Activated CD4-positive, CD25-positive, alpha-beta regulatory T cell treated with anti-CD3 and anti-CD28 coated beads, Interleukin-2, amount 50 U/mL, for 16 hours (primary cell): ENCODE results near the gene MAP4K3.
"Not testable (repeated sequence)": the region's sequence is repeated elsewhere in the genome, so short reads cannot be mapped to it uniquely, and the experiment has no call there.

Experiments used
- DNase-seq: peaks from one replicate; pipeline ENCODE4 v3.0.0-alpha.2; 2020; ENCODE audit warnings: low read depth, low spot score

MAP4K3 gene

GRCh38 chr2:39409697-39410389 lies 27.2 kb downstream of the MAP4K3 start:
- DNase-seq = no peak

DNA sequence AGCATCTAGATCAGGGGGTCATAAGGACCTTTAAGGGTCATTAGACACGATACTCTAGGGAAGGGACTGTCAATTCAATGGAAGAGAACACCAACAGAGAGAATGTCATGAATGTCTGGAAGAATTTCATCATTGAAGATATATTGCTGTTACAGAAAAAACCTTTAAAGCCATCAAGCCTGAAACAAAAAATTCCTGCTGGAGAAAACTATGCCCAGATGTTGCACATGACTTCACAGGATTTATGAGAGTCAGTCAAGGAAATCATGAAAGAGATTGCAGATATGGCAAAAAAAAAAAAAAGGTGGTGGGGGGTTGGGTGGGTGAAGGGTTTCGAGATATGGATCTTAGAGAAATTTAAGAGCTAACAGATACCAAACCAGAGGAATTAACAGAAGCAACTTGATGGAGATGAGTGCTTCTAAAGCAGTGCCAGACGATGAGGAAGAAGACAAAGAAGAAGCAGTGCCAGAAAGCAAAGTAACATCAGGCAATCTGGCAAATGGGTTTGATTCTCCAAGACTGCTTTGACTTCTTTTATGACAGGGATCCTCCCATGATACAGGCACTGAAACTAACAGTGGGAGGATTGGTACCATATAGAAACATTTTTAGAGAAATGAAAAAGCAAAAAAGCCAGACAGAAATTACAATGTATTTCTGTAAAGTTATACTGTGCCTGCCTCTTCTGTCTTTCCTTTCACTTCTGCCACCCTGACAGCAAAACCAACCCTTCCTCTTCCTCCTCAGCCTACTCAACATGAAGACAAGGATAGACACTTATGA lies 28.5 kb downstream of the MAP4K3 start:
- DNase-seq = no peak

- no peak for DNase-seq
Observed at GRCh38 chr2:39407516-39408296, 29.4 kb downstream of the MAP4K3 start.

DNA sequence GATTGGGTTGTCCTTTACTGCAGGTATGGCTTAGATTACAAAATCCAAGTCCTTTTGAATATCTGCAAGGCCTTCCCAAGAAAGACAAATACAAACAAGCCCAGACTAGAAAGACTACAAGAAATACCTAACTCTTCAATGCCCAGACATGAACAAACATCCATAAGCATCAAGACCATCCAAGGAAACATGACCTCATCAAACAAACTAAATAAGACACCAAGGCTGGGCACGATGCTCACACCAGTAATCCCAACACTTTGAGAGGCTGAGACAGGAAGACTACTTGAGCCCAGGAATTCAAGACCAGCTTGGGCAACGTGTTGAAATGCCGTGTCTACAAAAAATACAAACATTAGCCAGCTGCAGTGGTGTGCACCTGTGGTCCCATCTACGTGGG lies 31.7 kb downstream of the MAP4K3 start:
- DNase-seq = no peak

GRCh38 chr2:39403311-39403710 lies 33.8 kb downstream of the MAP4K3 start:
- no peak for DNase-seq

GRCh38 chr2:39401319-39401718 lies 35.8 kb downstream of the MAP4K3 start:
- no peak for DNase-seq

DNA sequence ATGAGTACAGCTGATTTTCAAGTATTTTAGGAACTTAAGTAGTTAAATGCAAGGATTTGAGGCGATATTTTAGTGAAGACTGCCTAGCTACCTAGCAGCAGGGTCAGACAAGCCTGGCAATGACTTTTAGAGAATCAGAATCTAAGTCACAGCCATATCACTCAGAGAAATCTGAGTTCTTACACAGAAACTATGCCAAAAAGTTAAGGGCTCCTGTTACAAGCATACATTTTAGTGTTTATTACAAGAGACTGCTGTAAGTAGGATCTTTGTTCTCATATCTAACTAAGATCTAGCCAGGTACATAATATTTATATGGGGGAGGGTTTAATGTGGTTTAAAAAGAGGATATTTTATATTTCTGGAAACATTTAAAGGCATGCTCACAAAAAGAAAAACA lies 37.5 kb downstream of the MAP4K3 start:
- DNase-seq = no peak

DNA sequence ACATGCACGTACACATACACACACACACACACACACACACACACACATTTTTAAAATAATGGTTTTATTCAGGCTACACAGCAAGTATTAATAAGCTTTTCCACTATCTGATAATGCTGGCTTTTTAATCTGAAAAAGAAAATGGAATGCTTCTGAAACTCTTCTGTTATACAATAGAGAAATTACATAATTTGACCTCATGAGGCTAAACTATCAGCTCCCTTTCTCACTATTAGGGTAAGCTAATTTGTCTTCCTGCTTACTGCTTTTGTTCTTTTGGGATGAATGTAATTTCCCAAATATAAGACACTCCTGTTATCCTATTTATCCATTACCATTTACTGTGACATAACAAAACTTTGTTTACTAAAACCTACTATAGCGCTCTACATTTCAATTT lies 41.8 kb downstream of the MAP4K3 start:
- DNase-seq = no peak

- no peak for DNase-seq
Observed at GRCh38 chr2:39394516-39394961, 42.5 kb downstream of the MAP4K3 start.

DNA sequence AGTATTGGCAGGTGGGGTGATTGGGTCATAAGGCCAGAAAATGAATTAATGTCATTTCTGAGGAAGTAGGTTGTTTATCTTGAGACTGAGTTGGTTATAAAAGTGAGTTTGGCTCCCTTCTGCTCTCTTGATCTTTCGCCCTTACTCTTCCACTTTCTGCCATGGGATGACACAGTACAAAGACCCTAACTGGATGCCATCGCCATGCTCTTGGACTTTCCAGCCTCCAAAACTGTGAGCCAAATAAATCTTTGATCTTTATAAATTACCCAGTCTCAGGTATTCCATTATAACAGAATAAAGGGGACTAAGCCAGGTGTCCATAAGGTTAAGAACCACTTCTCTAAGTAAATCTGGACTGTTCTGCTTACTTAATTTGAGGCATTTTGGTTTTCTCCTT lies 44.4 kb downstream of the MAP4K3 start:
- DNase-seq = no peak

DNA sequence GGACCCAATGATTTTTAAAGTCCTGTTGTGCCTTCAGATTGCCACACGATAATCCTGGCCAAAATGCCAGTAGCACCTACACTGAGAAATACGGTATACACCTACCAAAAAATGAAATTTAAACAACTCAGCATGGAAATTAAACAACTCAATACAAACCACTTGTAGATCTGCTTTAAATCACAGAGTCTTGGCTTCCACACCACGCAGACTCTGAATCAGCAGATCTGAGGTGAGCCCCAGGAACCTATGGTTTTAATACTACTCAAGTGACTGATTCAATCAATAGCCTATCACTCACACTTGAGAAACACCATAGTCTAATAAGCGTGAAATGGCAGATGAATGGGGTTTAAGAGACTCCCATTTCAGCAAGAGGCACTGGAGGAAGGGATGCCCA lies 46.9 kb downstream of the MAP4K3 start:
- DNase-seq = no peak

- DNase-seq = no peak
Observed at GRCh38 chr2:39386064-39386463, 51.0 kb downstream of the MAP4K3 start.

- no peak for DNase-seq
Observed at GRCh38 chr2:39385172-39385571, 51.9 kb downstream of the MAP4K3 start.

DNA sequence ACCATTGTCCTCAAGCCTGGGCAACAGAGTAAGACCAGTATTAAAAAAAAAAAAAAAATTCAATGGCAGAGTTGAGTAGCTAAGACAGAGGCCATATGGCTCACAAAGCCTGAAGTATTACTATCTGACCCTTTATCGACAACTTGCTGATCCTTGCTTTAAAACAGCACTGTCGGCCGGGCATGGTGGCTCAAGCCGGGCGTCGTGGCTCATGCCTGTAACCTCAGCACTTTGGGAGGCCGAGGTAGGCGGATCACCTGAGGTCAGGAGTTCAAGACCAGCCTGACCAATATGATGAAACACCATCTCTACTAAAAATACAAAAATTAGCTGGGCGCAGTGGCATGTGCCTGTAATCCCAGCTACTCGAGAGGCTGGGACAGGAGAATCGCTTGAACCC lies 53.0 kb downstream of the MAP4K3 start:
- DNase-seq = not testable (repeated sequence)

DNA sequence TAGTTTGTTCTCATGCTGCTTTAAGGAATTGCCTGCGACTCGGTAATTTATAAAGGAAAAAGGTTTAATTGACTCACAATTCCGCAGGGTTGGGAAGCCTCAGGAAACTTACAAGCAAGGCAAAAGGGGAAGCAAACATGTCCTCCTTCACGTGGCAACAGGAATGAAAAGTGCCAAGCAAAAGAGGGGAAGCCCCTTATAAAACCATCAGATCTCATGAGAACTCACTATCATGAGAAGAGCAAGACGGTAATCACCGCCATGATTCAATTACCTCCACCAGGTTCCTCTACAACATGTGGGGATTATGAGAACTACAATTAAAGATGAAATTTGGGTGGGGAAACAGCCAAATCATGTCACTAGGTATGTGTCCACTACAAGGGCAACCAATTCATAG lies 53.9 kb downstream of the MAP4K3 start:
- no peak for DNase-seq

DNA sequence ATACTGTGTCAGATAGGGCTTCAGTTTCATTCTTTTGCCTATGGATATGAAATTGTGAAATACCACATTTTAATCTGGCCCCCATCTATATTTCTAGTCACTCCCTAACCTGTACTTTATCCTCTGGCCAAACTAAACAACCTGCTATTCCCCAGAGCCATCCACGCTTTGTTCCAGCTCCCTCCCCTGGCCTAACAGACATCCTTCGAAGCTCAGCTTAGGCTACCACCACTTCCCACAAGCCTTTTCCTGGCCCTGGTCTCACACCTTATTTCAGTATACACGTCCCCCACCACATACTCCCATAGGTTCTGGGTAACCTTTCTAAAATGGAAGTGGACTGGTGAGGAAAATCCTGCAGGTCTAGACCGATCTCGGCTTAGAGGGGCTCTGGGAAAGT lies 55.4 kb downstream of the MAP4K3 start:
- no peak for DNase-seq

GRCh38 chr2:39380525-39381150 lies 56.4 kb downstream of the MAP4K3 start:
- DNase-seq = no peak

DNA sequence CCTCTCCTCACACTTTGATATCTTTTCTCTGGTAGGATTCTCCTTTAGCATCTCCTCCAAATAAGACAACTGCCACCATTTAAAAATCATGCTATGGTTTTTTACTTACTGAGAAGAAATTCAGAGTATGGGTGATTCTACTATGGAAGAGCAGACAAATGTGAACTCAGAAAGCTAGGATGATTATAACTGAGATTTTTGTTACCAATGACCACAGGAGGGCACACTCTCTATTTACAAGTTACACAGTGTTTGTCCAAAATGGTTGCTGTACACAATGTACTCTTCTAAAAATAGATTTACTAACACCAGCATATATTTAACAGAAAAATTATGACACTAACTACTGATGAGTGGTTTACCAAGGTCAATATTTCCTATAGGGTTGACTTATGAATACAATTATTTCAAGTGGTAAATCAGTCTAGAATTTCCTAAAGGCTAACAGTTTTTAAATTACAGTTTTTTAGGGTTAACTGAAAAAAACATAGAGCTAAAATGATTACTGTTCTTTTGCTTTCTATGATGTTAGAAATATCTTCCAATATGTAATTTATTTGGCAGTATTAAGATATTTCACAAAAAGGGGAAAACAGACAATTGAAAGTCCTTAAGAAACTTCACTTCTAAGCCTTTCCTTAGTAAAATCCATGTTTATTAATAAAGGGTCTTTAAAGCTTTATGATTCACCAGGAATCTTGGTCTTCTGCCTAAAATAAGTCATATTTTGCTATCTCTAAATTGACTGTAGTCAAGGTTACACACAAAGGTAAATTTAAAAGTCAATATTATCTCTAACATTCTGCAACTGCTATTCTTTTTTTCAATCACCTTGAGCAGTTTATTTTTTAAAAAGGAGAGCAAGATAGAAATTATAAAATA lies 57.2 kb downstream of the MAP4K3 start:
- DNase-seq = no peak

- no peak for DNase-seq
Observed at GRCh38 chr2:39378968-39379367, 58.1 kb downstream of the MAP4K3 start.

GRCh38 chr2:39377226-39377939 lies 59.7 kb downstream of the MAP4K3 start:
- DNase-seq = no peak
